Tibial nerve (tissue), 3 donors: ENCODE measurements around the gene SIMC1.

Source experiments
- CTCF ChIP-seq, 5 experiments: fragments of 200-600 bp in 3 of 5; fragments of 450-650 bp in 2 of 5; sonication (generic) in 3 of 5; IDR thresholded peaks; one replicate each; pipeline ENCODE4 v1.5.1; 2016 to 2019; ENCODE audit warnings: antibody characterized with exemption in 5 of 5, mild to moderate bottlenecking in 3 of 5, moderate library complexity in 2 of 5
- POLR2A ChIP-seq, 2 donors: fragments of 450-650 bp; IDR thresholded peaks; one replicate each; pipeline ENCODE4 v1.6.1; 2017; ENCODE audit warnings: antibody characterized with exemption in 2 of 2, mild to moderate bottlenecking in 2 of 2, moderate library complexity in 2 of 2

GRCh38 chr5:176384991-176385390 is 146.8 kb downstream of the SIMC1 start:
- TF ChIP-seq CTCF (IDR thresholded peaks at IDR 0.05) (no peak), POLR2A (IDR thresholded peaks at IDR 0.05) (no peak)
